NK-92 treated with Interleukin-12 subunit alpha and Interleukin-12 subunit beta, amount 100 ng/mL, for 24 hours (cell line): Measurements from ENCODE around the gene VAC14.

Source experiments
- DNase-seq: peaks from one replicate; lab custom pipeline; 2025; lab: John Stamatoyannopoulos, UW

Gene VAC14

GRCh38 chr16:70708366-70709246 is 92.4 kb downstream of the VAC14 start:
- no peak for DNase-seq

GRCh38 chr16:70706948-70707465 is 94.0 kb downstream of the VAC14 start:
- DNase-seq = no peak

- DNase-seq = no peak
Observed at GRCh38 chr16:70705056-70705455, 95.9 kb downstream of the VAC14 start.

GRCh38 chr16:70704586-70704985 is 96.4 kb downstream of the VAC14 start:
- DNase-seq = no peak

GRCh38 chr16:70703835-70704381 is 97.0 kb downstream of the VAC14 start:
- no peak for DNase-seq

- no peak for DNase-seq
Observed at GRCh38 chr16:70703041-70703834, 97.7 kb downstream of the VAC14 start.

GRCh38 chr16:70702624-70703023 is 98.3 kb downstream of the VAC14 start:
- DNase-seq = no peak

- DNase-seq = no peak
Observed at GRCh38 chr16:70701998-70702397, 99.0 kb downstream of the VAC14 start.

- DNase-seq = no peak
Observed at GRCh38 chr16:70701596-70701995, 99.4 kb downstream of the VAC14 start.

- no peak for DNase-seq
Observed at GRCh38 chr16:70701036-70701435, 99.9 kb downstream of the VAC14 start.

- DNase-seq = no peak
Observed at GRCh38 chr16:70700101-70701020, 100.6 kb downstream of the VAC14 start.

GRCh38 chr16:70699696-70700095 is 101.3 kb downstream of the VAC14 start:
- no peak for DNase-seq

- DNase-seq = no peak
Observed at GRCh38 chr16:70698901-70699300, 102.1 kb downstream of the VAC14 start.

- no peak for DNase-seq
Observed at GRCh38 chr16:70697594-70698170, 103.3 kb downstream of the VAC14 start.

GRCh38 chr16:70696952-70697593 is 103.9 kb downstream of the VAC14 start:
- DNase-seq = no peak

- no peak for DNase-seq
Observed at GRCh38 chr16:70696355-70696754, 104.6 kb downstream of the VAC14 start.

GRCh38 chr16:70695331-70696070 is 105.5 kb downstream of the VAC14 start:
- no peak for DNase-seq

- no peak for DNase-seq
Observed at GRCh38 chr16:70694868-70695218, 106.1 kb downstream of the VAC14 start.

GRCh38 chr16:70694088-70694867 is 106.7 kb downstream of the VAC14 start:
- no peak for DNase-seq
